Endodermal cell (in vitro differentiated cells): Measurements from ENCODE around the gene TMTC2. TPM values are rescaled to one million over a fixed set of nuclear protein-coding genes. Genes with fewer than 3 reads are reported as not detected.

ENCODE experiments used
- DNase-seq: peaks from one replicate; pipeline ENCODE4 v3.0.0-alpha.2; 2017
- H3K27ac ChIP-seq: 2 replicates; pipeline ENCODE4 v1.5.1; 2013; ENCODE audit warnings: mild to moderate bottlenecking, low read depth, low read length, moderate library complexity
- H3K27me3 ChIP-seq: 2 replicates; pipeline ENCODE4 v1.6.1; 2013; ENCODE audit warnings: mild to moderate bottlenecking, low read length, moderate library complexity; ENCODE audit not compliant: insufficient read depth, control insufficient read depth, poor library complexity, severe bottlenecking
- H3K36me3 ChIP-seq: 2 replicates; pipeline ENCODE4 v1.7.0; 2013; ENCODE audit warnings: mild to moderate bottlenecking, low read length, moderate library complexity; ENCODE audit not compliant: control insufficient read depth, insufficient read depth
- H3K4me1 ChIP-seq: one replicate; pipeline ENCODE4 v1.7.0; 2013; ENCODE audit warnings: low read length; ENCODE audit not compliant: control insufficient read depth, insufficient read depth
- H3K4me3 ChIP-seq: 2 replicates; pipeline ENCODE4 v1.5.1; 2013; ENCODE audit warnings: mild to moderate bottlenecking, low read length, moderate library complexity
- H3K9ac ChIP-seq: 2 replicates; pipeline ENCODE4 v1.6.1; 2013; ENCODE audit warnings: mild to moderate bottlenecking, low read length, moderate library complexity; ENCODE audit not compliant: poor library complexity, severe bottlenecking; ENCODE audit errors: extremely low read depth
- H3K9me3 ChIP-seq: 2 replicates; pipeline ENCODE4 v1.6.1; 2013; ENCODE audit warnings: mild to moderate bottlenecking, low read length, moderate library complexity; ENCODE audit not compliant: control insufficient read depth
- H3K27ac Mint-ChIP-seq: 2 replicates; pipeline ENCODE4 v1.8.0; 2020; ENCODE audit warnings: mixed read lengths
- H3K27me3 Mint-ChIP-seq: 2 replicates; pipeline ENCODE4 v1.8.0; 2021; ENCODE audit warnings: mild to moderate bottlenecking, mixed read lengths; ENCODE audit not compliant: insufficient read depth
- H3K36me3 Mint-ChIP-seq: 2 replicates; pipeline ENCODE4 v1.8.0; 2020; ENCODE audit warnings: low read depth, mixed read lengths
- H3K4me1 Mint-ChIP-seq: 2 replicates; pipeline ENCODE4 v1.8.0; 2020; ENCODE audit warnings: mixed read lengths
- H3K4me3 Mint-ChIP-seq: 2 replicates; pipeline ENCODE4 v1.8.0; 2020; ENCODE audit warnings: mild to moderate bottlenecking, moderate library complexity, mixed read lengths
- H3K9me3 Mint-ChIP-seq: 2 replicates; pipeline ENCODE4 v1.8.0; 2020; ENCODE audit warnings: mild to moderate bottlenecking, mixed read lengths
- WGBS, 2 experiments: methylation state at CpG; one replicate each; pipeline versions ENCODE4 v1.1.5 to v1.1.7; 2013; ENCODE audit warnings: missing lambda C conversion rate in 2 of 2, mixed read lengths in 1 of 2; ENCODE audit not compliant: insufficient coverage in 1 of 2, insufficient read length in 1 of 2; 5-methylcytosine and 5-hydroxymethylcytosine counted together
- total RNA-seq, 2 donors: library from RNA; stranded (reverse); fragmentation: NEBNext Ultra II Directional in 1 of 2; extraction: Animal tissue kit (Norgen Biotek cat#: 25700) in 1 of 2; gene quantifications; 2 replicates in 1 of 2; 3 replicates in 1 of 2; pipeline ENCODE4 v1.2.1, GENCODE V29; 2021
- TF ChIP-seq, protein P1 (sequence below): fragments of 200-600 bp; sonication (generic); conservative IDR thresholded peaks from 2 replicates; pipeline ENCODE4 v1.5.0; 2021; ENCODE audit warnings: antibody characterized with exemption, mild to moderate bottlenecking

TMTC2 gene
- total RNA-seq, 2 donors from 2014 or later = 7.2 to 10.8 TPM

DNA sequence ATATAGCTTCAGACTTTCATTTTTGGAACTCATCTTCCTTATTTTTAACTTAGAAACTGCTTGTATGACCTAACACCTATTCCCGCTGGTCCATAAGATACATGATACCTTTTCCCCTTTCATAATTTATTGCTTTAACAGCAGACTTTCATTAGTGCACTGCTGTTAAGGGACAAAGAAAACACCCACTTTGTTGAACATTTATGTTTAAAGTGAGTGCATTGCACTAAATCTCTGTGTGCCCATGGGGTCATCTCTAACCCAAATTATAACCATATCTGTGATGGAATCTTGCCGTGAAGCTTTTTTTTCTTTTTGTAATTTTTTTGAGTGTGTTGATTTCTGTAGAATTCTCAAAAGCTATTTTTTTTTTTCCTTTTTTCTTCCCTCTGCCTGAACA, 261.8 kb downstream of the TMTC2 start:
- DNase-seq = no peak
- Mint-ChIP-seq H3K36me3 (no peaks in the 10 kb centered on the region), H3K9me3 (no peaks in the 10 kb centered on the region), H3K27me3 (no peaks in the 10 kb centered on the region), H3K4me1 (no peaks in the 10 kb centered on the region), H3K4me3 (no peak overlapping the region), H3K27ac (no peak overlapping the region)
- TF ChIP-seq, protein P1, sequence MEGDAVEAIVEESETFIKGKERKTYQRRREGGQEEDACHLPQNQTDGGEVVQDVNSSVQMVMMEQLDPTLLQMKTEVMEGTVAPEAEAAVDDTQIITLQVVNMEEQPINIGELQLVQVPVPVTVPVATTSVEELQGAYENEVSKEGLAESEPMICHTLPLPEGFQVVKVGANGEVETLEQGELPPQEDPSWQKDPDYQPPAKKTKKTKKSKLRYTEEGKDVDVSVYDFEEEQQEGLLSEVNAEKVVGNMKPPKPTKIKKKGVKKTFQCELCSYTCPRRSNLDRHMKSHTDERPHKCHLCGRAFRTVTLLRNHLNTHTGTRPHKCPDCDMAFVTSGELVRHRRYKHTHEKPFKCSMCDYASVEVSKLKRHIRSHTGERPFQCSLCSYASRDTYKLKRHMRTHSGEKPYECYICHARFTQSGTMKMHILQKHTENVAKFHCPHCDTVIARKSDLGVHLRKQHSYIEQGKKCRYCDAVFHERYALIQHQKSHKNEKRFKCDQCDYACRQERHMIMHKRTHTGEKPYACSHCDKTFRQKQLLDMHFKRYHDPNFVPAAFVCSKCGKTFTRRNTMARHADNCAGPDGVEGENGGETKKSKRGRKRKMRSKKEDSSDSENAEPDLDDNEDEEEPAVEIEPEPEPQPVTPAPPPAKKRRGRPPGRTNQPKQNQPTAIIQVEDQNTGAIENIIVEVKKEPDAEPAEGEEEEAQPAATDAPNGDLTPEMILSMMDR = no peak
- WGBS, 2 experiments = 88% methylated on average over 1 of the region's 2 CpGs; no CpG with 5 or more reads in 1 of the 2 experiments
- H3K27me3 ChIP-seq = no peaks in the 10 kb centered on the region
- H3K9ac ChIP-seq = no peak overlapping the region
- no peak overlapping the region for H3K27ac ChIP-seq
- no peaks in the 10 kb centered on the region for H3K4me1 ChIP-seq
- no peaks in the 10 kb centered on the region for H3K36me3 ChIP-seq
- no peaks in the 10 kb centered on the region for H3K9me3 ChIP-seq
- no peak overlapping the region for H3K4me3 ChIP-seq

- Mint-ChIP-seq H3K27ac (no peak overlapping the region), H3K4me1 (peaks cover 3% of the 10 kb centered on the region), H3K9me3 (no peaks in the 10 kb centered on the region), H3K36me3 (no peaks in the 10 kb centered on the region), H3K27me3 (no peaks in the 10 kb centered on the region), H3K4me3 (no peak overlapping the region)
- TF ChIP-seq, protein P1 = no peak
- no peak overlapping the region for H3K9ac ChIP-seq
- 100% methylated on average over 1 of the region's 2 CpGs; no CpG with 5 or more reads in 1 of the 2 experiments for WGBS, 2 experiments
- no peaks in the 10 kb centered on the region for H3K9me3 ChIP-seq
- peaks cover 3% of the 10 kb centered on the region for H3K4me1 ChIP-seq
- H3K36me3 ChIP-seq = no peaks in the 10 kb centered on the region
- no peak for DNase-seq
- no peak overlapping the region for H3K4me3 ChIP-seq
- H3K27ac ChIP-seq = no peak overlapping the region
- no peaks in the 10 kb centered on the region for H3K27me3 ChIP-seq
Measured at GRCh38 chr12:82950356-82950755, 263.6 kb downstream of the TMTC2 start.

DNA sequence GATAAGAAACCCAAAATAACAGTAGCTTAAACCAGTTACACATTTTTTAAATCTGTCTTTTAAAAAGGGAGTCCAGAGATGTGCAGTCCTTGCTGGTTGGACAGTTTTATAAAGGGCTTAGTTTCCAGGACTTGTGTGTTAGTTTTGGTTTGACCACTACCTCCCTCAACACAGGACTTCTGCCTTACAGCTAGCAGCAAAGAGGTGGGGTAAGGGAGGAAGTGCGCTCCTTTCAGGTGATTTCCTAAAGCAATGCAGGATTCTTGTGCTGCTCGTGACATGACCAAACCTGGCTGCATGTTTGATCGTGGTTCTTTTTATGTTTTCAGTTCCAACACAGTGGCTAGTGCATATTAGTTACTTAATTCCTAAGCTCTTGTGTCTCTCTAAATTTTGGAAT, 266.2 kb downstream of the TMTC2 start:
- DNase-seq = no peak
- Mint-ChIP-seq H3K36me3 (no peaks in the 10 kb centered on the region), H3K4me1 (peaks cover 3% of the 10 kb centered on the region), H3K27ac (no peak overlapping the region), H3K9me3 (no peaks in the 10 kb centered on the region), H3K27me3 (no peaks in the 10 kb centered on the region), H3K4me3 (no peak overlapping the region)
- TF ChIP-seq, protein P1 = no peak
- Histone ChIP-seq H3K27me3 (no peaks in the 10 kb centered on the region), H3K9me3 (no peaks in the 10 kb centered on the region), H3K4me3 (no peak overlapping the region), H3K9ac (no peak overlapping the region), H3K27ac (no peak overlapping the region), H3K36me3 (no peaks in the 10 kb centered on the region), H3K4me1 (peaks cover 3% of the 10 kb centered on the region)
- 83 to 90% methylated on average over 2 to 3 of the region's 3 CpGs for WGBS, 2 experiments
